ENCODE measurements around the gene ITIH2.

ITIH2 gene

DNA sequence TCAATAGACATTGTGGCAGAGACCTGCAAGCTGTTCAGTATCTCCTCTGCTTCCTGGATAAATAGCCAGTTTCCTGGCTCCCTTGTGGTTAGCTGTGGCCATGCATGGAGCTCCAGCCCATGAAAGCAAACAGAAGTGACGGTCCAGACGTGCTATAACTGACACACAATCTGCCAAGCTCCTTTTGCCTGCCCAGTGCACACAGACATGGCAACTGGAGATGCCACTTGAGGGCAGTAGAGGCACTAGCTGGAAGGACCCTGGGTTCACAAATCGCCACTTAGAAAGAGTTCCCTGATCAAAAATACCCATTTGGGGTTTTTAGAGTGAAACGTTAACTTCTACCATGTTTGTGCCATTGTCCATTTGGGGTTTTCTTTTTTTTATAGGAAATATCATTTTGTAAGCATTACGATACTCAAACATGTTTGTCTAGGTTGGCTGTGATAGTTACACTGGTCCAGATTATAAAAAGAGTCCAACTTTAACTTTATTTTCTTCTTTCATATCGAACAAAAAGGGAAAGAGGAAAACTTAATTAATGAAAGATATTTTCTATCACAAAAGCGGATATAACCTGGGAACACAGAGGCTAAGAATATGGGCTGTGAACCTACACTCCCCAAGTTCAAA is 53.4 kb downstream of the ITIH2 start:
- no peak overlapping the region for H2BK120ac ChIP-seq (ENCODE audit: low read depth, low read length)
- H3K79me2 ChIP-seq (ENCODE audit: control insufficient read depth, insufficient read depth, low read length), result no peaks in the 10 kb centered on the region
- no peak overlapping the region for H3K9ac ChIP-seq (ENCODE audit: low read length)
- H3K4me1 ChIP-seq (ENCODE audit: control insufficient read depth, low read depth, low read length), result no peaks in the 10 kb centered on the region
- no peak overlapping the region for H2BK5ac ChIP-seq (ENCODE audit: low read length)
- no peak overlapping the region for H3K56ac ChIP-seq (ENCODE audit: low read length)
- H4K8ac ChIP-seq (ENCODE audit: low read depth, low read length), result no peak overlapping the region
- no peak overlapping the region for H3K4ac ChIP-seq (ENCODE audit: low read depth, low read length)
- no peak overlapping the region for H3K23ac ChIP-seq (ENCODE audit: low read length)
- H2AK5ac ChIP-seq (ENCODE audit: low read length), result no peak overlapping the region
- no peak overlapping the region for H3K4me3 ChIP-seq (ENCODE audit: low read length)
- DNase-seq, result peak; percentile 43
- no peak overlapping the region for H3K18ac ChIP-seq (ENCODE audit: low read length)
- H3K27me3 ChIP-seq (ENCODE audit: insufficient read depth, low read length, poor library complexity), result no peaks in the 10 kb centered on the region
- no peak overlapping the region for H2BK15ac ChIP-seq (replicated peaks; ENCODE audit: low read depth)
- H3K79me1 ChIP-seq (ENCODE audit: low read length), result no peaks in the 10 kb centered on the region
- no peak overlapping the region for H3K27ac ChIP-seq (ENCODE audit: low read depth, low read length)
- H3K36me3 ChIP-seq (ENCODE audit: control insufficient read depth, insufficient read depth, low read length), result peaks cover 4% of the 10 kb centered on the region
- H4K5ac ChIP-seq (ENCODE audit: low read length), result no peak overlapping the region
- H3K4me2 ChIP-seq (ENCODE audit: low read length), result no peak overlapping the region
- WGBS (ENCODE audit: extremely low coverage, insufficient coverage, low lambda C conversion rate), result no CpG with 5 or more reads among the region's 7 CpGs

DNA sequence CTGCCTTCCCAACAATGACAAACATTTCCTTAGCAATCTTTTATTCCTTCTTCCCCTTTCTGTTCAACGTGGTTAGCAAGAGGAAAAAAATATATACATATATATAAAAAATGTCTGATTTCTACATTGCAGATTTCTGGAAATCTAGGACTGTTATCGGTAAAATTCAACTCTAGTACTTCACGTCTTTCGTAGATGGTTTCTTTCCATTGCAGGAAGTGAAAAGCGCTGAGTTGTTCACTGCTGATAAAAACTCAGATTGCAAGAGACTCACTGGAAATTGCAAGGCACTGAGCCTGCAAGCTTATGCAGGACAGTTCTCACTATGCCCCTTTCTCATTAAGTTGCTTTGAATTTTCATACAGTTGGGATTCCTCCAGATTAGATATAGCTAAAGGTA is 60.8 kb downstream of the ITIH2 start:
- H2BK120ac ChIP-seq (ENCODE audit: low read depth, low read length), result no peak overlapping the region
- H4K5ac ChIP-seq (ENCODE audit: low read length), result no peak overlapping the region
- no peak overlapping the region for H3K9ac ChIP-seq (ENCODE audit: low read length)
- no peak overlapping the region for H3K27ac ChIP-seq (ENCODE audit: low read depth, low read length)
- H2BK5ac ChIP-seq (ENCODE audit: low read length), result no peak overlapping the region
- H3K36me3 ChIP-seq (ENCODE audit: control insufficient read depth, insufficient read depth, low read length), result peaks cover 8% of the 10 kb centered on the region
- H3K27me3 ChIP-seq (ENCODE audit: insufficient read depth, low read length, poor library complexity), result no peaks in the 10 kb centered on the region
- H4K8ac ChIP-seq (ENCODE audit: low read depth, low read length), result no peak overlapping the region
- peak; percentile 24 for DNase-seq
- no peak overlapping the region for H3K56ac ChIP-seq (ENCODE audit: low read length)
- H2AK5ac ChIP-seq (ENCODE audit: low read length), result no peak overlapping the region
- H3K23ac ChIP-seq (ENCODE audit: low read length), result no peak overlapping the region
- H3K79me1 ChIP-seq (ENCODE audit: low read length), result no peaks in the 10 kb centered on the region
- no peaks in the 10 kb centered on the region for H3K79me2 ChIP-seq (ENCODE audit: control insufficient read depth, insufficient read depth, low read length)
- no peaks in the 10 kb centered on the region for H3K4me1 ChIP-seq (ENCODE audit: control insufficient read depth, low read depth, low read length)
- H3K4me2 ChIP-seq (ENCODE audit: low read length), result no peak overlapping the region
- H3K4me3 ChIP-seq (ENCODE audit: low read length), result no peak overlapping the region
- H2BK15ac ChIP-seq (replicated peaks; ENCODE audit: low read depth), result no peak overlapping the region
- H3K18ac ChIP-seq (ENCODE audit: low read length), result no peak overlapping the region
- no CpG with 5 or more reads among the region's 5 CpGs for WGBS (ENCODE audit: extremely low coverage, insufficient coverage, low lambda C conversion rate)
- H3K4ac ChIP-seq (ENCODE audit: low read depth, low read length), result no peak overlapping the region

DNA sequence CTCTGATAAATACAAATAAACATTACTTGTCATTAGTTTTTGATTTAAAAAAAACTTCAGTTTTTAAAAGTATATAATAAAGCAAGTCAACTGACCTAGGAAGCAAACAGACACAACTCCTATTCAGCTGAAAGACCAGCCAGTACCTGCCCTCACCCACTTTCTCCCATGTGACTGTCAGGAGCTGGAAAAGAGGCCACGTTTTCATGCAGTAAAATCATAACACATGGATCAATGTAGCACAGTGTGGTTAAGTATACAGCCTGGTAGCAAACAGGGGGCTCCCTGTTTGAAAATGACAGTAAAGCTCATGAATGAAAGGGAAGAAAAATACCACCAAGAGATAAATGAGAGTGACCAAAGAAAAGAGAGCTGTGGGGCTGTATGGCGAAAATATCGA is 63.1 kb downstream of the ITIH2 start:
- Histone ChIP-seq H3K36me3 (ENCODE audit: control insufficient read depth, insufficient read depth, low read length) (peaks cover 8% of the 10 kb centered on the region), H3K56ac (ENCODE audit: low read length) (no peak overlapping the region), H2BK120ac (ENCODE audit: low read depth, low read length) (no peak overlapping the region), H3K27ac (ENCODE audit: low read depth, low read length) (no peak overlapping the region), H4K8ac (ENCODE audit: low read depth, low read length) (no peak overlapping the region), H3K9ac (ENCODE audit: low read length) (no peak overlapping the region), H3K79me1 (ENCODE audit: low read length) (no peaks in the 10 kb centered on the region), H2BK5ac (ENCODE audit: low read length) (no peak overlapping the region), H3K4ac (ENCODE audit: low read depth, low read length) (no peak overlapping the region), H2BK15ac (replicated peaks; ENCODE audit: low read depth) (no peak overlapping the region), H3K4me1 (ENCODE audit: control insufficient read depth, low read depth, low read length) (no peaks in the 10 kb centered on the region), H4K5ac (ENCODE audit: low read length) (no peak overlapping the region), H3K79me2 (ENCODE audit: control insufficient read depth, insufficient read depth, low read length) (no peaks in the 10 kb centered on the region), H3K27me3 (ENCODE audit: insufficient read depth, low read length, poor library complexity) (no peaks in the 10 kb centered on the region), H3K4me3 (ENCODE audit: low read length) (no peak overlapping the region), H3K18ac (ENCODE audit: low read length) (no peak overlapping the region), H2AK5ac (ENCODE audit: low read length) (no peak overlapping the region), H3K23ac (ENCODE audit: low read length) (no peak overlapping the region), H3K4me2 (ENCODE audit: low read length) (no peak overlapping the region)
- DNase-seq, result no peak
- WGBS (ENCODE audit: extremely low coverage, insufficient coverage, low lambda C conversion rate), result no CpG with 5 or more reads among the region's 3 CpGs

DNA sequence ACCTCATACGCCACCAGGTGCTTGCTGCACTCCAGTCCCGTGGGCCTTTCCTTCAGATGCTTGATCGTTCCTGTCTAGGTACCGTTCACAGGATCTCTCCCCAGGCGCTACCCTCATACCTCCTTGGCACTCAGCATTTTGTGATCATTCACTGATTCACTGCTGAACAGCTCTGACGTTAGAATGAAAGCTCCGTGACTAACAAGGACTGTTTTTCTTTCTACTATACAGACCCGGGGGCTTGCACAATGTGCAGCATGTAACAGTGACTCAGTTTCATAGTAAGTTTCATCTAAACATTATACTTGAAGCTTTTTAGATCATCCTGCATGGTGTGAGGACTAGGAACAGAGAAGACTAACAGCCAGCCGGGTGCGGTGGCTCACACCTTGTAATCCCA is 64.1 kb downstream of the ITIH2 start:
- peaks cover 8% of the 10 kb centered on the region for H3K36me3 ChIP-seq (ENCODE audit: control insufficient read depth, insufficient read depth, low read length)
- H2BK15ac ChIP-seq (replicated peaks; ENCODE audit: low read depth), result no peak overlapping the region
- H2BK5ac ChIP-seq (ENCODE audit: low read length), result no peak overlapping the region
- H3K23ac ChIP-seq (ENCODE audit: low read length), result no peak overlapping the region
- no peak overlapping the region for H3K4ac ChIP-seq (ENCODE audit: low read depth, low read length)
- no CpG with 5 or more reads among the region's 10 CpGs for WGBS (ENCODE audit: extremely low coverage, insufficient coverage, low lambda C conversion rate)
- H3K18ac ChIP-seq (ENCODE audit: low read length), result no peak overlapping the region
- no peak overlapping the region for H3K4me2 ChIP-seq (ENCODE audit: low read length)
- H4K8ac ChIP-seq (ENCODE audit: low read depth, low read length), result no peak overlapping the region
- H3K27ac ChIP-seq (ENCODE audit: low read depth, low read length), result no peak overlapping the region
- H4K5ac ChIP-seq (ENCODE audit: low read length), result no peak overlapping the region
- H3K4me1 ChIP-seq (ENCODE audit: control insufficient read depth, low read depth, low read length), result no peaks in the 10 kb centered on the region
- H3K27me3 ChIP-seq (ENCODE audit: insufficient read depth, low read length, poor library complexity), result no peaks in the 10 kb centered on the region
- H3K4me3 ChIP-seq (ENCODE audit: low read length), result no peak overlapping the region
- no peaks in the 10 kb centered on the region for H3K79me1 ChIP-seq (ENCODE audit: low read length)
- no peaks in the 10 kb centered on the region for H3K79me2 ChIP-seq (ENCODE audit: control insufficient read depth, insufficient read depth, low read length)
- H3K56ac ChIP-seq (ENCODE audit: low read length), result no peak overlapping the region
- H2BK120ac ChIP-seq (ENCODE audit: low read depth, low read length), result no peak overlapping the region
- DNase-seq, result no peak
- H3K9ac ChIP-seq (ENCODE audit: low read length), result no peak overlapping the region
- H2AK5ac ChIP-seq (ENCODE audit: low read length), result no peak overlapping the region

GRCh38 chr10:7768417-7768816 is 65.3 kb downstream of the ITIH2 start:
- Histone ChIP-seq H3K79me1 (ENCODE audit: low read length) (no peaks in the 10 kb centered on the region), H3K4me1 (ENCODE audit: control insufficient read depth, low read depth, low read length) (no peaks in the 10 kb centered on the region), H3K4me3 (ENCODE audit: low read length) (no peak overlapping the region), H3K18ac (ENCODE audit: low read length) (no peak overlapping the region), H2BK5ac (ENCODE audit: low read length) (no peak overlapping the region), H3K23ac (ENCODE audit: low read length) (no peak overlapping the region), H2AK5ac (ENCODE audit: low read length) (no peak overlapping the region), H3K4me2 (ENCODE audit: low read length) (no peak overlapping the region), H3K79me2 (ENCODE audit: control insufficient read depth, insufficient read depth, low read length) (no peaks in the 10 kb centered on the region), H2BK120ac (ENCODE audit: low read depth, low read length) (no peak overlapping the region), H3K36me3 (ENCODE audit: control insufficient read depth, insufficient read depth, low read length) (peaks cover 8% of the 10 kb centered on the region), H4K8ac (ENCODE audit: low read depth, low read length) (no peak overlapping the region), H3K56ac (ENCODE audit: low read length) (no peak overlapping the region), H3K4ac (ENCODE audit: low read depth, low read length) (no peak overlapping the region), H3K9ac (ENCODE audit: low read length) (no peak overlapping the region), H2BK15ac (replicated peaks; ENCODE audit: low read depth) (no peak overlapping the region), H4K5ac (ENCODE audit: low read length) (no peak overlapping the region), H3K27me3 (ENCODE audit: insufficient read depth, low read length, poor library complexity) (no peaks in the 10 kb centered on the region), H3K27ac (ENCODE audit: low read depth, low read length) (no peak overlapping the region)
- DNase-seq, result no peak
- no CpG with 5 or more reads among the region's 7 CpGs for WGBS (ENCODE audit: extremely low coverage, insufficient coverage, low lambda C conversion rate)
